NCI-H1105 treated with DMSO at 0.1 percent for 48 hours (cell line): ENCODE results near the gene IQCN.

ENCODE experiments used
- DNase-seq: peaks from one replicate; lab custom pipeline; 2025; lab: John Stamatoyannopoulos, UW

IQCN gene

GRCh38 chr19:18266771-18267686 lies 7.2 kb downstream of the IQCN start:
- DNase-seq = no peak

GRCh38 chr19:18265582-18265981 lies 8.7 kb downstream of the IQCN start:
- DNase-seq = no peak

- no peak for DNase-seq
Measured at GRCh38 chr19:18264971-18265540, 9.2 kb downstream of the IQCN start.

GRCh38 chr19:18264137-18264854 lies 10.0 kb downstream of the IQCN start:
- no peak for DNase-seq

GRCh38 chr19:18263324-18264136 lies 10.7 kb downstream of the IQCN start:
- no peak for DNase-seq

GRCh38 chr19:18262917-18263316 lies 11.3 kb downstream of the IQCN start:
- no peak for DNase-seq

GRCh38 chr19:18262144-18262543 lies 12.1 kb downstream of the IQCN start:
- no peak for DNase-seq

GRCh38 chr19:18261474-18261873 lies 12.8 kb downstream of the IQCN start:
- no peak for DNase-seq

GRCh38 chr19:18259893-18260292 lies 14.4 kb downstream of the IQCN start:
- DNase-seq = no peak

GRCh38 chr19:18257503-18258470 lies 16.5 kb downstream of the IQCN start:
- no peak for DNase-seq

- DNase-seq = peak; percentile 76
Measured at GRCh38 chr19:18254546-18255503, 19.4 kb downstream of the IQCN start.

- DNase-seq = no peak
Measured at GRCh38 chr19:18253716-18254115, 20.5 kb downstream of the IQCN start.

GRCh38 chr19:18253130-18253529 lies 21.1 kb downstream of the IQCN start:
- no peak for DNase-seq

- no peak for DNase-seq
Measured at GRCh38 chr19:18252370-18252717, 21.9 kb downstream of the IQCN start.

- peak; percentile 60 for DNase-seq
Measured at GRCh38 chr19:18251587-18252369, 22.5 kb downstream of the IQCN start.

GRCh38 chr19:18249834-18250233 lies 24.4 kb downstream of the IQCN start:
- DNase-seq = no peak

GRCh38 chr19:18245297-18245696 lies 29.0 kb downstream of the IQCN start:
- DNase-seq = no peak

GRCh38 chr19:18239303-18239702 lies 34.9 kb downstream of the IQCN start:
- DNase-seq = no peak

GRCh38 chr19:18234194-18234593 lies 40.1 kb downstream of the IQCN start:
- no peak for DNase-seq
